HEK293 (cell line): Measurements from ENCODE around the gene CLDN19.

ENCODE experiments used
- CTCF ChIA-PET: fragments of 350-600 bp; formaldehyde crosslinking; extraction: SDS; loops from one replicate; lab custom pipeline; 2021; ENCODE audit warnings: antibody characterized with exemption; lab: Yijun Ruan, JAX
- POLR2A ChIA-PET: fragments of 300-600 bp; formaldehyde crosslinking; extraction: SDS; loops from one replicate; lab custom pipeline; 2020; ENCODE audit warnings: antibody characterized with exemption, inconsistent platforms; lab: Yijun Ruan, JAX
- H3K27ac ChIP-seq: fragments of 200-500 bp; sonication (Bioruptor generic); 2 replicates; pipeline ENCODE4 v1.5.1; 2014; ENCODE audit warnings: low read depth, low read length, control low read depth, inconsistent platforms; ENCODE audit errors: extremely low read depth
- H3K36me3 ChIP-seq, 2 experiments: fragments of 200-500 bp in 1 of 2; sonication (Bioruptor generic) in 1 of 2; 1 replicate in 1 of 2; 2 replicates in 1 of 2; pipeline ENCODE4 v1.5.1; 2014 to 2017; ENCODE audit warnings: inconsistent platforms in 2 of 2, low read length in 2 of 2; ENCODE audit not compliant: control insufficient read depth in 2 of 2, insufficient read depth in 1 of 2
- H3K4me1 ChIP-seq: fragments of 200-500 bp; sonication (Bioruptor generic); 2 replicates; pipeline ENCODE4 v1.5.1; 2014; ENCODE audit warnings: mild to moderate bottlenecking, low read length, inconsistent platforms; ENCODE audit not compliant: control insufficient read depth, insufficient read depth
- H3K4me3 ChIP-seq: 2 replicates; pipeline ENCODE4 v1.5.1; 2011; ENCODE audit warnings: low read depth, mild to moderate bottlenecking, control low read depth, low read length, moderate library complexity
- H3K9me3 ChIP-seq: fragments of 200-500 bp; sonication (Bioruptor generic); 2 replicates; pipeline ENCODE4 v1.5.1; 2014; ENCODE audit warnings: low read depth, low read length, inconsistent platforms; ENCODE audit not compliant: control insufficient read depth, insufficient read depth
- HIC1 ChIP-seq: fragments of 450-650 bp; formaldehyde crosslinking; IDR thresholded peaks from 2 replicates; pipeline ENCODE4 v1.5.1; 2016; ENCODE audit warnings: missing biosample characterization, missing genetic modification characterization
- MYNN ChIP-seq: fragments of 450-650 bp; formaldehyde crosslinking; IDR thresholded peaks from 2 replicates; pipeline ENCODE4 v1.5.1; 2016; ENCODE audit warnings: missing biosample characterization, missing genetic modification characterization, borderline replicate concordance
- PRDM2 ChIP-seq: fragments of 450-650 bp; formaldehyde crosslinking; IDR thresholded peaks from 2 replicates; pipeline ENCODE4 v1.5.1; 2016; ENCODE audit warnings: missing biosample characterization, missing genetic modification characterization, borderline replicate concordance
- PRDM6 ChIP-seq: fragments of 450-650 bp; formaldehyde crosslinking; IDR thresholded peaks from 2 replicates; pipeline ENCODE4 v1.5.1; 2017; ENCODE audit warnings: missing biosample characterization, missing genetic modification characterization
- SP2 ChIP-seq: fragments of 450-650 bp; formaldehyde crosslinking; IDR thresholded peaks from 2 replicates; pipeline ENCODE4 v1.5.1; 2016; ENCODE audit warnings: missing biosample characterization, missing genetic modification characterization
- TRIM28 ChIP-seq: IDR thresholded peaks from 2 replicates; pipeline ENCODE4 v1.6.1; 2011; ENCODE audit warnings: low read length, control low read depth, borderline replicate concordance
- ZBTB7A ChIP-seq: fragments of 450-650 bp; formaldehyde crosslinking; IDR thresholded peaks from 2 replicates; pipeline ENCODE4 v1.5.1; 2016; ENCODE audit warnings: low read depth, missing biosample characterization, missing genetic modification characterization
- ZNF112 ChIP-seq: fragments of 450-650 bp; formaldehyde crosslinking; IDR thresholded peaks from 2 replicates; pipeline ENCODE4 v1.5.0; 2017; ENCODE audit warnings: missing biosample characterization, missing genetic modification characterization
- ZNF121 ChIP-seq: fragments of 450-650 bp; formaldehyde crosslinking; IDR thresholded peaks from 2 replicates; pipeline ENCODE4 v1.5.1; 2016; ENCODE audit warnings: missing biosample characterization, missing genetic modification characterization
- ZNF140 ChIP-seq: fragments of 450-650 bp; formaldehyde crosslinking; IDR thresholded peaks from 2 replicates; pipeline ENCODE4 v1.5.1; 2016; ENCODE audit warnings: missing biosample characterization, missing genetic modification characterization
- ZNF16 ChIP-seq: fragments of 450-650 bp; formaldehyde crosslinking; IDR thresholded peaks from 2 replicates; pipeline ENCODE4 v1.5.1; 2016; ENCODE audit warnings: low read depth, missing biosample characterization, missing genetic modification characterization
- ZNF2 ChIP-seq: fragments of 450-650 bp; formaldehyde crosslinking; IDR thresholded peaks from 2 replicates; pipeline ENCODE4 v1.5.1; 2016; ENCODE audit warnings: missing biosample characterization, missing genetic modification characterization
- ZNF214 ChIP-seq: fragments of 450-650 bp; formaldehyde crosslinking; IDR thresholded peaks from 2 replicates; pipeline ENCODE4 v1.5.1; 2017; ENCODE audit warnings: missing biosample characterization, mild to moderate bottlenecking, missing genetic modification characterization, borderline replicate concordance
- ZNF223 ChIP-seq: fragments of 450-650 bp; formaldehyde crosslinking; IDR thresholded peaks from 2 replicates; pipeline ENCODE4 v1.5.1; 2016; ENCODE audit warnings: missing biosample characterization, missing genetic modification characterization
- ZNF274 ChIP-seq, 2 experiments: fragments of 200-500 bp in 1 of 2; fragments of 450-650 bp in 1 of 2; sonication (Bioruptor generic) in 1 of 2; formaldehyde crosslinking in 1 of 2; IDR thresholded peaks; 2 replicates each; pipeline versions ENCODE4 v1.5.1 to v1.6.1; 2014 to 2016; ENCODE audit warnings: borderline replicate concordance in 1 of 2, inconsistent platforms in 1 of 2, low read length in 1 of 2, missing biosample characterization in 1 of 2, missing genetic modification characterization in 1 of 2
- ZNF394 ChIP-seq: fragments of 450-650 bp; formaldehyde crosslinking; IDR thresholded peaks from 2 replicates; pipeline ENCODE4 v1.5.1; 2016; ENCODE audit warnings: missing biosample characterization, missing genetic modification characterization, mild to moderate bottlenecking, moderate library complexity, borderline replicate concordance
- ZNF398 ChIP-seq: fragments of 450-650 bp; formaldehyde crosslinking; IDR thresholded peaks from 2 replicates; pipeline ENCODE4 v1.5.1; 2017; ENCODE audit warnings: missing biosample characterization, missing genetic modification characterization
- ZNF629 ChIP-seq: fragments of 450-650 bp; formaldehyde crosslinking; IDR thresholded peaks from 2 replicates; pipeline ENCODE4 v1.5.1; 2017; ENCODE audit warnings: missing biosample characterization, missing genetic modification characterization
- ZNF704 ChIP-seq: fragments of 450-650 bp; formaldehyde crosslinking; IDR thresholded peaks from 2 replicates; pipeline ENCODE4 v1.5.1; 2016; ENCODE audit warnings: missing biosample characterization, missing genetic modification characterization
- ZNF768 ChIP-seq: fragments of 450-650 bp; formaldehyde crosslinking; IDR thresholded peaks from 2 replicates; pipeline ENCODE4 v1.5.1; 2018; ENCODE audit warnings: missing biosample characterization, mild to moderate bottlenecking, missing genetic modification characterization

Gene CLDN19

GRCh38 chr1:42788021-42788420, 48.0 kb upstream of the CLDN19 start (continued):
- TF ChIP-seq ZNF112 (tag by site-specific recombination) (no peak), ZNF274 (IDR thresholded peaks at IDR 0.05; ENCODE audit: low read length) (no peak), ZNF274 (tag by site-specific recombination; IDR thresholded peaks at IDR 0.05; ENCODE audit: borderline replicate concordance) (no peak), ZNF394 (no peak), PRDM6 (tag by site-specific recombination) (no peak), ZNF768 (tag by site-specific recombination) (no peak), ZNF629 (tag by site-specific recombination) (no peak), ZNF140 (tag by site-specific recombination) (no peak), SP2 (tag by site-specific recombination) (no peak), ZNF121 (tag by site-specific recombination) (no peak), ZNF2 (tag by site-specific recombination) (no peak)

- Histone ChIP-seq H3K36me3 (peaks cover 0 to 37% of the 10 kb centered on the region in 2 experiments; a peak in 2 of 3 replicates), H3K4me1 (no peaks in the 10 kb centered on the region), H3K9me3 (no peaks in the 10 kb centered on the region), H3K4me3 (no peak overlapping the region), H3K27ac (no peak overlapping the region)
- ChIA-PET CTCF (interaction anchor here (0.7 kb wide), 1 partner anchor 101 kb away, joined by 3 read pairs; no protein-coding TSS in a partner anchor), POLR2A (no interaction called here)
- TF ChIP-seq ZNF398 (tag by site-specific recombination), result no peak
- no peak for TF ChIP-seq HIC1
- TF ChIP-seq ZNF704 (tag by site-specific recombination), result no peak
- TF ChIP-seq ZNF214 (tag by site-specific recombination), result no peak
- no peak for TF ChIP-seq ZNF2 (tag by site-specific recombination)
- no peak for TF ChIP-seq ZNF16 (tag by site-specific recombination)
- TF ChIP-seq TRIM28, result no peak
- TF ChIP-seq ZNF223 (tag by site-specific recombination), result no peak
- no peak for TF ChIP-seq PRDM2 (tag by site-specific recombination)
- TF ChIP-seq ZBTB7A (tag by site-specific recombination), result no peak
- TF ChIP-seq MYNN (tag by site-specific recombination), result no peak
- TF ChIP-seq ZNF140 (tag by site-specific recombination), result no peak
Observed at GRCh38 chr1:42786097-42786496, 46.1 kb upstream of the CLDN19 start.
